Stimulated activated CD8-positive, alpha-beta memory T cell treated with anti-CD3 and anti-CD28 coated beads, Interleukin-4, amount 100 ng/mL, for 1 hour (primary cell): Measurements from ENCODE around the gene SND1.

Experiments used
- DNase-seq, 2 donors: peaks; one replicate each; pipeline ENCODE4 v3.0.0-alpha.2; 2020; ENCODE audit warnings: low read depth in 2 of 2, low spot score in 1 of 2

SND1 gene

GRCh38 chr7:127986581-127987521 is 334.9 kb downstream of the SND1 start:
- no peak for DNase-seq

GRCh38 chr7:127988751-127989150 is 336.8 kb downstream of the SND1 start:
- no peak for DNase-seq

- DNase-seq: no peak
Measured at GRCh38 chr7:127993317-127993716, 341.3 kb downstream of the SND1 start.

GRCh38 chr7:127993987-127994386 is 342.0 kb downstream of the SND1 start:
- DNase-seq: no peak

GRCh38 chr7:127995156-127995880 is 343.3 kb downstream of the SND1 start:
- no peak for DNase-seq

GRCh38 chr7:127995881-127996215 is 343.9 kb downstream of the SND1 start:
- no peak for DNase-seq

GRCh38 chr7:127996253-127997071 is 344.5 kb downstream of the SND1 start:
- DNase-seq: no peak

- no peak for DNase-seq
Measured at GRCh38 chr7:127997226-127997922, 345.4 kb downstream of the SND1 start.

- no peak for DNase-seq
Measured at GRCh38 chr7:127998671-127999070, 346.7 kb downstream of the SND1 start.

- DNase-seq: no peak
Measured at GRCh38 chr7:128000048-128000447, 348.1 kb downstream of the SND1 start.

- DNase-seq: no peak
Measured at GRCh38 chr7:128000854-128001265, 348.9 kb downstream of the SND1 start.

GRCh38 chr7:128003167-128003566 is 351.2 kb downstream of the SND1 start:
- no peak for DNase-seq

- DNase-seq: no peak
Measured at GRCh38 chr7:128003787-128004186, 351.8 kb downstream of the SND1 start.

- no peak for DNase-seq
Measured at GRCh38 chr7:128004623-128005022, 352.6 kb downstream of the SND1 start.

GRCh38 chr7:128005117-128005516 is 353.1 kb downstream of the SND1 start:
- DNase-seq: no peak

- DNase-seq: no peak
Measured at GRCh38 chr7:128005759-128006159, 353.8 kb downstream of the SND1 start.

GRCh38 chr7:128006550-128007302 is 354.7 kb downstream of the SND1 start:
- no peak for DNase-seq

- DNase-seq: no peak
Measured at GRCh38 chr7:128007303-128007680, 355.3 kb downstream of the SND1 start.

- DNase-seq: no peak
Measured at GRCh38 chr7:128008141-128008540, 356.1 kb downstream of the SND1 start.

GRCh38 chr7:128008744-128009143 is 356.8 kb downstream of the SND1 start:
- no peak for DNase-seq
